Mesenchymal stem cell (in vitro differentiated cells and primary cell): ENCODE results near the gene WDR64.
"Not testable (repeated sequence)": the region's sequence is repeated elsewhere in the genome, so short reads cannot be mapped to it uniquely, and the experiment has no call there.

Source experiments
- DNase-seq: peaks from one replicate; pipeline ENCODE4 v3.0.0-alpha.2; 2013
- H2AFZ ChIP-seq: one replicate; pipeline ENCODE4 v1.6.1; 2013; ENCODE audit warnings: low read depth, mild to moderate bottlenecking, control low read depth, inconsistent platforms, low read length, moderate library complexity
- H2AK5ac ChIP-seq: 2 replicates; pipeline ENCODE4 v1.6.1; 2013; ENCODE audit warnings: low read length, moderate library complexity, mild to moderate bottlenecking, inconsistent platforms; ENCODE audit not compliant: severe bottlenecking
- H2BK120ac ChIP-seq: one replicate; pipeline ENCODE4 v1.6.1; 2013; ENCODE audit warnings: low read depth, mild to moderate bottlenecking, inconsistent platforms, low read length, moderate library complexity
- H2BK12ac ChIP-seq, 2 experiments: one replicate each; pipeline ENCODE4 v1.6.1; 2013; ENCODE audit warnings: inconsistent platforms in 2 of 2, low read length in 2 of 2, mild to moderate bottlenecking in 2 of 2, moderate library complexity in 2 of 2, control low read depth in 1 of 2
- H2BK15ac ChIP-seq: one replicate; pipeline ENCODE4 v1.6.1; 2013; ENCODE audit warnings: mild to moderate bottlenecking, low read depth, inconsistent platforms; ENCODE audit not compliant: poor library complexity, severe bottlenecking
- H2BK5ac ChIP-seq: 2 replicates; pipeline ENCODE4 v1.6.1; 2013; ENCODE audit warnings: low read depth, mild to moderate bottlenecking, low read length, control low read depth, inconsistent platforms; ENCODE audit not compliant: poor library complexity, severe bottlenecking
- H3K14ac ChIP-seq, 2 experiments: one replicate each; pipeline ENCODE4 v1.6.1; 2013; ENCODE audit warnings: inconsistent platforms in 2 of 2, low read length in 2 of 2, control low read depth in 1 of 2, mild to moderate bottlenecking in 1 of 2, moderate library complexity in 1 of 2
- H3K18ac ChIP-seq, 2 experiments: one replicate each; pipeline ENCODE4 v1.6.1; 2013; ENCODE audit warnings: inconsistent platforms in 2 of 2, low read length in 2 of 2, control low read depth in 1 of 2, low read depth in 1 of 2, mild to moderate bottlenecking in 1 of 2
- H3K23ac ChIP-seq, 2 experiments: one replicate each; pipeline ENCODE4 v1.6.1; 2013; ENCODE audit warnings: inconsistent platforms in 2 of 2, low read length in 2 of 2, mild to moderate bottlenecking in 2 of 2, moderate library complexity in 2 of 2, control low read depth in 1 of 2
- H3K27ac ChIP-seq: 2 replicates; pipeline ENCODE4 v1.5.1; 2013; ENCODE audit warnings: mild to moderate bottlenecking, moderate library complexity, low read length, control low read depth, inconsistent platforms; ENCODE audit not compliant: poor library complexity, severe bottlenecking
- H3K27me3 ChIP-seq, 2 experiments: 2 replicates each; pipeline versions ENCODE4 v1.6.1 to v1.7.0; 2013; ENCODE audit warnings: low read length in 2 of 2, mild to moderate bottlenecking in 2 of 2, moderate library complexity in 2 of 2, control low read depth in 1 of 2, inconsistent platforms in 1 of 2; ENCODE audit not compliant: control insufficient read depth in 1 of 2, insufficient read depth in 1 of 2
- H3K36me3 ChIP-seq, 2 experiments: 2 replicates each; pipeline versions ENCODE4 v1.6.1 to v1.7.0; 2013; ENCODE audit warnings: low read length in 2 of 2, control low read depth in 1 of 2, inconsistent platforms in 1 of 2, low read depth in 1 of 2, mild to moderate bottlenecking in 1 of 2; ENCODE audit not compliant: insufficient read depth in 2 of 2, control insufficient read depth in 1 of 2
- H3K4ac ChIP-seq, 2 experiments: one replicate each; pipeline ENCODE4 v1.6.1; 2013; ENCODE audit warnings: inconsistent platforms in 2 of 2, low read length in 2 of 2, mild to moderate bottlenecking in 2 of 2, moderate library complexity in 2 of 2, control low read depth in 1 of 2, low read depth in 1 of 2
- H3K4me1 ChIP-seq: 2 replicates; pipeline ENCODE4 v1.6.1; 2013; ENCODE audit warnings: low read depth, low read length, control low read depth; ENCODE audit not compliant: control insufficient read depth, insufficient read depth
- H3K4me2 ChIP-seq: 2 replicates; pipeline ENCODE4 v1.6.1; 2013; ENCODE audit warnings: low read length, mild to moderate bottlenecking, inconsistent platforms; ENCODE audit not compliant: poor library complexity, severe bottlenecking
- H3K4me3 ChIP-seq, 2 experiments: 2 replicates each; pipeline versions ENCODE4 v1.5.1 to v1.7.0; 2013; ENCODE audit warnings: low read length in 2 of 2, mild to moderate bottlenecking in 2 of 2, control low read depth in 1 of 2, low read depth in 1 of 2; ENCODE audit not compliant: insufficient read depth in 1 of 2
- H3K79me1 ChIP-seq: replicated peaks from 2 replicates; pipeline ENCODE4 v1.6.1; 2013; ENCODE audit warnings: mild to moderate bottlenecking, control low read depth, low read length, inconsistent platforms; ENCODE audit not compliant: poor library complexity, severe bottlenecking
- H3K9ac ChIP-seq: 2 replicates; pipeline ENCODE4 v1.7.0; 2013; ENCODE audit warnings: mild to moderate bottlenecking, low read length, moderate library complexity
- H3K9me3 ChIP-seq: 2 replicates; pipeline ENCODE4 v1.7.0; 2013; ENCODE audit warnings: mild to moderate bottlenecking, low read length; ENCODE audit not compliant: control insufficient read depth
- H4K8ac ChIP-seq: one replicate; pipeline ENCODE4 v1.6.1; 2013; ENCODE audit warnings: inconsistent platforms, mild to moderate bottlenecking, low read length, moderate library complexity
- H4K91ac ChIP-seq: one replicate; pipeline ENCODE4 v1.6.1; 2013; ENCODE audit warnings: mild to moderate bottlenecking, low read length, inconsistent platforms
- WGBS: methylation state at CpG from one replicate; pipeline ENCODE4 v1.1.7; 2013; ENCODE audit warnings: mixed read lengths; 5-methylcytosine and 5-hydroxymethylcytosine counted together

WDR64 gene

DNA sequence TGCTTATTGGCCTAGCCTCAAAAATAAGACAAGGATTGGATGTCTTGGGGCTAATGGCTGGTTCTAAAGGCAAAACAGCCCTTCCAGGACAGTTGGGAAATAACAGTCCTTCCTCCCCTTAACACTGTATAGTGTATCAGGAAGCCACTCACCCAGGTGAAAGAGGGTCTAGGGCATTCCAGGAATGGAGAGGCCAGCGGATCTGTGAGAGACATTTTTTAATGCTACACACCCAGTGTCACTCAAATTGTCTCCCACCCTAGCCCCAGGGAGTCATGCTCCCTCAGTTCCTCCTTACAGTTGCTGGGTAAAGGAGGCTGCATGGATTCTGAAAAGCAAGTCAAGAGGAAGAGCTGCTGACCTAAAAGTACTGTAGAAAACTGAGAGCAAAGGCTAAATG, 171.8 kb downstream of the WDR64 start:
- Histone ChIP-seq H4K91ac (no peak overlapping the region), H3K4me3 (no peak overlapping the region), H3K18ac (no peak overlapping the region), H3K9ac (no peak overlapping the region), H3K14ac (no peak overlapping the region), H2AFZ (no peak overlapping the region), H3K79me1 (no peaks in the 10 kb centered on the region), H3K4me2 (no peak overlapping the region), H3K27me3 (no peaks in the 10 kb centered on the region), H2BK12ac (no peak overlapping the region), H4K8ac (no peak overlapping the region), H3K4ac (no peak overlapping the region), H3K4me1 (peaks cover 3% of the 10 kb centered on the region), H3K9me3 (no peaks in the 10 kb centered on the region), H3K23ac (no peak overlapping the region), H3K36me3 (no peaks in the 10 kb centered on the region), H2AK5ac (no peak overlapping the region), H2BK15ac (no peak overlapping the region), H2BK120ac (no peak overlapping the region), H2BK5ac (no peak overlapping the region), H3K27ac (no peak overlapping the region)
- no peak for DNase-seq
- 100% methylated on average over 1 of the region's 1 CpG for WGBS

DNA sequence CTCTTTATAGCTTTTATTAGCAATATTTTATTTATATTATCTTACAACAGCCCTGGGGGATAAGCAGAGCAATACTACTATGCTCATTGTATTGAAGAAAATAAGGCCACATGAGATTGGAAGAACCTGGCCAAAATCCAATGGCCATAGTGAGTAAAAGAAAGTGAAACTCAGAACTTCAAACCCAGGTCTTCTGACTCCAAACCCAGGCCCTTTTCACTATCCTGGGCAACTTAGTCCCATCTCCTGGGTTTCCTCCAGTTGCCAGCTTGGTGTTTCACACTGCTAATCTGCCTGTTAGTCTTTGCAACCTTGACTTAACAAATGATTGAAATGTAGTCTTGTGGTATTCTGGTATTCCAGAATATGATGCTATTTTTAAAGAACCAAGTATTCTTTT, 173.5 kb downstream of the WDR64 start:
- no peak overlapping the region for H3K14ac ChIP-seq
- no peak overlapping the region for H3K27ac ChIP-seq
- H3K4me1 ChIP-seq: peaks cover 3% of the 10 kb centered on the region
- H3K23ac ChIP-seq: no peak overlapping the region
- H3K4ac ChIP-seq: no peak overlapping the region
- H2BK5ac ChIP-seq: no peak overlapping the region
- no peaks in the 10 kb centered on the region for H3K36me3 ChIP-seq
- no peak overlapping the region for H4K8ac ChIP-seq
- no peak overlapping the region for H3K4me2 ChIP-seq
- no peaks in the 10 kb centered on the region for H3K9me3 ChIP-seq
- H2BK15ac ChIP-seq: no peak overlapping the region
- no peak overlapping the region for H2AFZ ChIP-seq
- H3K18ac ChIP-seq: no peak overlapping the region
- DNase-seq: peak; percentile 41
- peak overlapping the region in 1 of 2 experiments; percentile 33 for H3K4me3 ChIP-seq
- no peak overlapping the region for H2BK12ac ChIP-seq
- H2BK120ac ChIP-seq: no peak overlapping the region
- H3K9ac ChIP-seq: peak overlapping the region; percentile 41
- H3K27me3 ChIP-seq: no peaks in the 10 kb centered on the region
- H3K79me1 ChIP-seq: no peaks in the 10 kb centered on the region
- no peak overlapping the region for H4K91ac ChIP-seq
- no peak overlapping the region for H2AK5ac ChIP-seq

DNA sequence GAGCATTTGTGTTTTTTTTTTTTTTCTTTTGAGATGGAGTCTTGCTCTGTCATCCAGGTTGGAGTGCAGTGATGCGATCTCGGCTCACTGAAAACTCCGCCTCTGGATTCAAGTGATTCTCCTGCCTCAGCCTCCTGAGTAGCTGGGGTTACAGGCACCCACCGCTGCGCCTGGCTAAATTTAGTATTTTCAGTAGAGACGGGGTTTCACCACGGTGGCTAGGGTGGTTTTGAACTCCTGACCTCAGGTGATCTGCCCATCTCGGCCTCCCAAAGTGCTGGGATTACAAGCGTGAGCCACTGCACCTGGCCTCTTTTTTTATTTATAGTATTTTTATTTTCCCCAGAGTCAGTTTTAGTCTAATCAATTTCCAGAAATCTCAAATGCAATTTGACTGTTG, 174.5 kb downstream of the WDR64 start:
- H4K8ac ChIP-seq, H2BK12ac ChIP-seq, H2BK15ac ChIP-seq, H3K27ac ChIP-seq, H3K4ac ChIP-seq, H3K18ac ChIP-seq, H3K23ac ChIP-seq, H3K9me3 ChIP-seq, H2AFZ ChIP-seq, H2BK5ac ChIP-seq, H2AK5ac ChIP-seq, H3K4me2 ChIP-seq, H3K79me1 ChIP-seq, H3K27me3 ChIP-seq, H3K14ac ChIP-seq, H3K36me3 ChIP-seq, H4K91ac ChIP-seq, H3K4me1 ChIP-seq, H3K4me3 ChIP-seq, H3K9ac ChIP-seq, H2BK120ac ChIP-seq, DNase-seq: not testable (repeated sequence)
- WGBS: 96% methylated on average over 7 of the region's 9 CpGs

DNA sequence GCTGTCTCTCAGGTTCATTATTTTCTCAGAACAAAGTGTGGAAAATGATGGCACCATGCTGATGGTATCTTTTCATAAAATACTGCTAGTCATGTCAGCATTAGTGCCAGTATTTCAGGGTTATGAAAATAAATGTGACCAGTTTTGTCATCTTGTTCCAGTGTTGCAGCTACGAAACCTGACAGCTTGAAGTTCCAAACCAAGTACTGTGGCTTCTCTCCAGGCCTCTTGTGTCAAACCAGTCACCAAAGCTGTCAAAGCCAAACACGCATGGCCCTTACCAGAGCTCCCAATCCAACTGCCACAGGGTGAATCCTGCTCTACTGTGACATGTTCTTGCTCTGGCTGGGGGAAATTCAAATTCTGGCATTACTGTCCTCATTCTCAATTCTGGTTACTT, 175.2 kb downstream of the WDR64 start:
- Histone ChIP-seq H2AK5ac (no peak overlapping the region), H2BK5ac (no peak overlapping the region)
- WGBS: 98% methylated on average over 2 of the region's 2 CpGs

More for the DNA sequence above, 175.2 kb downstream of the WDR64 start:
- H3K4me1 ChIP-seq: peaks cover 3% of the 10 kb centered on the region
- no peak for DNase-seq
- H3K23ac ChIP-seq: no peak overlapping the region
- H2BK15ac ChIP-seq: no peak overlapping the region
- H3K4ac ChIP-seq: no peak overlapping the region
- H3K36me3 ChIP-seq: no peaks in the 10 kb centered on the region
- no peak overlapping the region for H3K9ac ChIP-seq
- no peaks in the 10 kb centered on the region for H3K27me3 ChIP-seq
- no peak overlapping the region for H3K14ac ChIP-seq
- H2AFZ ChIP-seq: no peak overlapping the region
- no peak overlapping the region for H3K27ac ChIP-seq
- H4K91ac ChIP-seq: no peak overlapping the region
- no peak overlapping the region for H3K4me2 ChIP-seq
- no peak overlapping the region for H2BK120ac ChIP-seq
- H3K79me1 ChIP-seq: no peaks in the 10 kb centered on the region
- no peak overlapping the region for H4K8ac ChIP-seq
- H3K9me3 ChIP-seq: no peaks in the 10 kb centered on the region
- no peak overlapping the region for H3K18ac ChIP-seq
- H2BK12ac ChIP-seq: no peak overlapping the region
- no peak overlapping the region for H3K4me3 ChIP-seq
